Panc1 (cell line): ENCODE results near the gene OR9A2. TPM values are rescaled to one million over a fixed set of nuclear protein-coding genes. Genes with fewer than 3 reads are reported as not detected.

ENCODE experiments used
- ATAC-seq: fragments of 200-7000 bp; cut with Tn5 transposase; 2 replicates; pipeline ENCODE4 v1.9.1; 2020; ENCODE audit warnings: mild to moderate bottlenecking, moderate library complexity
- BruUV-seq: library from RNA; stranded (reverse); fragments of 400-500 nt; replicated peaks from 2 replicates; lab custom pipeline; 2021; lab: Mats Ljungman, UMichigan
- CTCF ChIA-PET: fragments of 300-600 bp; sonication (Branson Sonifier 250); formaldehyde crosslinking; loops from one replicate; lab custom pipeline; 2022; ENCODE audit warnings: antibody characterized with exemption; lab: Charles Lee
- POLR2A ChIA-PET: fragments of 300-600 bp; sonication (Branson Sonifier 250); formaldehyde crosslinking; loops from one replicate; lab custom pipeline; 2022; ENCODE audit warnings: antibody characterized with exemption; lab: Charles Lee
- DNase-seq: peaks from one replicate; pipeline ENCODE4 v3.0.0-alpha.2; 2010; ENCODE audit warnings: low read depth, low spot score
- H3K27ac ChIP-seq: 2 replicates; pipeline ENCODE4 v1.5.1; 2011; ENCODE audit warnings: mild to moderate bottlenecking, low read length, inconsistent platforms
- H3K27me3 ChIP-seq: fragments of 200-500 bp; sonication (Bioruptor generic); 2 replicates; pipeline ENCODE4 v1.6.0; 2014; ENCODE audit warnings: low read length, inconsistent platforms; ENCODE audit not compliant: control insufficient read depth, insufficient read depth
- H3K36me3 ChIP-seq: fragments of 200-500 bp; sonication (Bioruptor generic); 2 replicates; pipeline ENCODE4 v1.5.1; 2014; ENCODE audit warnings: inconsistent platforms, mild to moderate bottlenecking, low read length, moderate library complexity; ENCODE audit not compliant: control insufficient read depth, insufficient read depth
- H3K4me1 ChIP-seq: 2 replicates; pipeline ENCODE4 v1.5.1; 2011; ENCODE audit warnings: inconsistent platforms, mild to moderate bottlenecking, low read length, moderate library complexity; ENCODE audit not compliant: control insufficient read depth, insufficient read depth
- H3K4me3 ChIP-seq, 2 experiments: 2 replicates each; pipeline ENCODE4 v1.5.1; 2011 to 2012; ENCODE audit warnings: low read depth in 2 of 2, low read length in 2 of 2, mild to moderate bottlenecking in 2 of 2, inconsistent platforms in 1 of 2, moderate library complexity in 1 of 2
- H3K9me3 ChIP-seq: fragments of 200-500 bp; sonication (Bioruptor generic); 2 replicates; pipeline ENCODE4 v1.5.1; 2014; ENCODE audit warnings: low read depth, mild to moderate bottlenecking, inconsistent platforms, low read length, moderate library complexity; ENCODE audit not compliant: control insufficient read depth, insufficient read depth
- POLR2AphosphoS5 ChIP-seq: IDR thresholded peaks from 2 replicates; pipeline ENCODE4 v1.6.1; 2012; ENCODE audit warnings: mild to moderate bottlenecking, low read depth, low read length, moderate library complexity
- SIN3A ChIP-seq: IDR thresholded peaks from 2 replicates; pipeline ENCODE4 v1.6.1; 2012; ENCODE audit warnings: low read depth, mild to moderate bottlenecking, low read length, moderate library complexity, borderline replicate concordance; ENCODE audit not compliant: insufficient read depth
- TCF7L2 ChIP-seq: IDR thresholded peaks from 2 replicates; pipeline ENCODE4 v1.6.1; 2011; ENCODE audit warnings: mild to moderate bottlenecking, low read depth, low read length, inconsistent platforms
- in situ Hi-C: cut with HindIII; loops from 2 replicates; pipeline ENCODE4 v1.10.0; 2016; ENCODE audit warnings: low sequenced_read_pairs, low pct_unique_long_range_greater_than_20kb
- intact Hi-C: fragments of 100-400 bp; cut with micrococcal nuclease; formaldehyde crosslinking; loops from one replicate; pipeline ENCODE4 v1.10.0; 2022; ENCODE audit not compliant: unreplicated experiment
- total RNA-seq: library from RNA; stranded (reverse); gene quantifications from one replicate; pipeline ENCODE4 v1.2.1, GENCODE V29; 2021; ENCODE audit not compliant: unreplicated experiment
- TF ChIP-seq, protein P1 (sequence below), 2 experiments: IDR thresholded peaks; 2 replicates each; pipeline ENCODE4 v1.6.1; 2011 to 2012; ENCODE audit warnings: low read depth in 2 of 2, control low read depth in 1 of 2, low read length in 1 of 2, mild to moderate bottlenecking in 1 of 2, moderate library complexity in 1 of 2; ENCODE audit not compliant: insufficient read depth in 1 of 2
- TF ChIP-seq, protein P2 (sequence below): fragments of 450-650 bp; IDR thresholded peaks from 2 replicates; pipeline ENCODE4 v1.5.1; 2017; ENCODE audit warnings: mild to moderate bottlenecking

Gene OR9A2
- total RNA-seq, 1 experiment from 2014 or later, result not detected

DNA sequence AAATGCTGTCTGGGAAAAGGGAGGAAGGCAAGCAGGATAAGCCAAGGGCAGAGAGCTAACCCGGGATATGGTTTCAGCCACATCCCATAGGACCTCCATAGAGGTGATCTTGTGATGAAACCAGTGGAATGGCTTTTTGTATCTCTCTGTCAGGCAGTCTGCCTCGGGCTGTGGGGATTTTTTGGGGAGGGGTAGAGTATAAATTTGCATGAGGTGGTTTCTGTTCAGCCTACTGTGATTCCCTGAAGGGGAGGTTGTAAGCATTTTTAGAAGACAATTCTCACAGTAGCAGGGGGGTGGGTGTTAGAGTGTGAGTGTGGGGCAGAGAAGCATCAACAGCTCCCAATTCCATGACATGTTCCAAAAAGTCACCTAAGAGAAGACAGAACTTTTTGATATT lies 11.8 kb downstream of the OR9A2 start:
- no peak for DNase-seq
- peaks cover 2% of the 10 kb centered on the region; the same call in 1 of the 2 replicates for H3K27me3 ChIP-seq
- BruUV-seq, result no TSS peak
- in situ Hi-C loops (loop anchor here (25.0 kb wide), 1 partner anchor 197 kb away; the partner anchor contains the start of gene TAS2R40), intact Hi-C loops (no loop called here)
- ChIA-PET CTCF (no interaction called here), POLR2A (no interaction called here)
- TF ChIP-seq, protein P1, sequence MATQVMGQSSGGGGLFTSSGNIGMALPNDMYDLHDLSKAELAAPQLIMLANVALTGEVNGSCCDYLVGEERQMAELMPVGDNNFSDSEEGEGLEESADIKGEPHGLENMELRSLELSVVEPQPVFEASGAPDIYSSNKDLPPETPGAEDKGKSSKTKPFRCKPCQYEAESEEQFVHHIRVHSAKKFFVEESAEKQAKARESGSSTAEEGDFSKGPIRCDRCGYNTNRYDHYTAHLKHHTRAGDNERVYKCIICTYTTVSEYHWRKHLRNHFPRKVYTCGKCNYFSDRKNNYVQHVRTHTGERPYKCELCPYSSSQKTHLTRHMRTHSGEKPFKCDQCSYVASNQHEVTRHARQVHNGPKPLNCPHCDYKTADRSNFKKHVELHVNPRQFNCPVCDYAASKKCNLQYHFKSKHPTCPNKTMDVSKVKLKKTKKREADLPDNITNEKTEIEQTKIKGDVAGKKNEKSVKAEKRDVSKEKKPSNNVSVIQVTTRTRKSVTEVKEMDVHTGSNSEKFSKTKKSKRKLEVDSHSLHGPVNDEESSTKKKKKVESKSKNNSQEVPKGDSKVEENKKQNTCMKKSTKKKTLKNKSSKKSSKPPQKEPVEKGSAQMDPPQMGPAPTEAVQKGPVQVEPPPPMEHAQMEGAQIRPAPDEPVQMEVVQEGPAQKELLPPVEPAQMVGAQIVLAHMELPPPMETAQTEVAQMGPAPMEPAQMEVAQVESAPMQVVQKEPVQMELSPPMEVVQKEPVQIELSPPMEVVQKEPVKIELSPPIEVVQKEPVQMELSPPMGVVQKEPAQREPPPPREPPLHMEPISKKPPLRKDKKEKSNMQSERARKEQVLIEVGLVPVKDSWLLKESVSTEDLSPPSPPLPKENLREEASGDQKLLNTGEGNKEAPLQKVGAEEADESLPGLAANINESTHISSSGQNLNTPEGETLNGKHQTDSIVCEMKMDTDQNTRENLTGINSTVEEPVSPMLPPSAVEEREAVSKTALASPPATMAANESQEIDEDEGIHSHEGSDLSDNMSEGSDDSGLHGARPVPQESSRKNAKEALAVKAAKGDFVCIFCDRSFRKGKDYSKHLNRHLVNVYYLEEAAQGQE (IDR thresholded peaks at IDR 0.05; ENCODE audit: insufficient read depth in 1 of 2, low read depth in 2 of 2, low read length in 1 of 2), result no peak
- TF ChIP-seq TCF7L2 (no peak), SIN3A (no peak), POLR2AphosphoS5 (no peak)
- TF ChIP-seq, protein P2, sequence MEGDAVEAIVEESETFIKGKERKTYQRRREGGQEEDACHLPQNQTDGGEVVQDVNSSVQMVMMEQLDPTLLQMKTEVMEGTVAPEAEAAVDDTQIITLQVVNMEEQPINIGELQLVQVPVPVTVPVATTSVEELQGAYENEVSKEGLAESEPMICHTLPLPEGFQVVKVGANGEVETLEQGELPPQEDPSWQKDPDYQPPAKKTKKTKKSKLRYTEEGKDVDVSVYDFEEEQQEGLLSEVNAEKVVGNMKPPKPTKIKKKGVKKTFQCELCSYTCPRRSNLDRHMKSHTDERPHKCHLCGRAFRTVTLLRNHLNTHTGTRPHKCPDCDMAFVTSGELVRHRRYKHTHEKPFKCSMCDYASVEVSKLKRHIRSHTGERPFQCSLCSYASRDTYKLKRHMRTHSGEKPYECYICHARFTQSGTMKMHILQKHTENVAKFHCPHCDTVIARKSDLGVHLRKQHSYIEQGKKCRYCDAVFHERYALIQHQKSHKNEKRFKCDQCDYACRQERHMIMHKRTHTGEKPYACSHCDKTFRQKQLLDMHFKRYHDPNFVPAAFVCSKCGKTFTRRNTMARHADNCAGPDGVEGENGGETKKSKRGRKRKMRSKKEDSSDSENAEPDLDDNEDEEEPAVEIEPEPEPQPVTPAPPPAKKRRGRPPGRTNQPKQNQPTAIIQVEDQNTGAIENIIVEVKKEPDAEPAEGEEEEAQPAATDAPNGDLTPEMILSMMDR, result no peak
- ATAC-seq, result no peak
- H3K4me1 ChIP-seq, result no peaks in the 10 kb centered on the region
- no peaks in the 10 kb centered on the region for H3K36me3 ChIP-seq
- no peak overlapping the region for H3K27ac ChIP-seq
- H3K4me3 ChIP-seq, result no peak overlapping the region
- H3K9me3 ChIP-seq, result no peaks in the 10 kb centered on the region

DNA sequence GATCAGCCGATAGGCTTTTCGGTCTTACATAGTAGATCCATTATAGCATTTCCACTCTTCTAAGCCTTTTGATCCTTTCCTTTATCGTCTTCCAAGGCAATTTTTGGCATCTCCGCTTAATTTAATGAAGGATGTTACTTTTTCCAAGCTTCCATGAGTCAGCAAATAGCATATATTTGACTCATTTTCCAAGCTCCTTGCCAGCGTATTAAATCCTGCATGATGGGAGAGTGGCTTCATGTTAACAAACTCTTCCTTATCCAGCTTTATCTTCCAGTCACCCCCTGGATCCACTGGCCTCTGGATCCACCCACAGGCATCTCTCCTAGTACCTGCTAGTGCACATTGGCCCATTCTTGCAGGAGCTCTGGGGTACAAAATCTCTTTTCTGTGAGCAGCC lies 13.0 kb downstream of the OR9A2 start:
- BruUV-seq, result no TSS peak
- H3K27me3 ChIP-seq, result peaks cover 2% of the 10 kb centered on the region; the same call in 1 of the 2 replicates
- no peaks in the 10 kb centered on the region for H3K9me3 ChIP-seq
- H3K4me3 ChIP-seq, result no peak overlapping the region
- DNase-seq (no peak), ATAC-seq (no peak)
- H3K27ac ChIP-seq, result no peak overlapping the region
- H3K36me3 ChIP-seq, result no peaks in the 10 kb centered on the region
- CTCF ChIA-PET, result interaction anchor here (0.6 to 0.7 kb wide), 2 partner anchors 168 to 201 kb away, joined by 3 to 4 read pairs; no protein-coding TSS in a partner anchor
- intact Hi-C loops (no loop called here), in situ Hi-C loops (loop anchor here (25.0 kb wide), 1 partner anchor 198 kb away; the partner anchor contains the start of gene TAS2R40)
- no peak for TF ChIP-seq POLR2AphosphoS5
- TF ChIP-seq SIN3A, result no peak
- no peak for TF ChIP-seq TCF7L2
- TF ChIP-seq, protein P1 (IDR thresholded peaks at IDR 0.05; ENCODE audit: insufficient read depth in 1 of 2, low read depth in 2 of 2, low read length in 1 of 2), result no peak
- TF ChIP-seq, protein P2, result no peak
- POLR2A ChIA-PET, result no interaction called here
- no peaks in the 10 kb centered on the region for H3K4me1 ChIP-seq
